Activated CD4-positive, alpha-beta T cell treated with anti-CD3 and anti-CD28 coated beads, Interleukin-2, amount 10 ng/mL, durations not matched to agents 24 days and 14 days (primary cell): Measurements from ENCODE around the gene FOXJ2. TPM values are rescaled to one million over a fixed set of nuclear protein-coding genes. Genes with fewer than 3 reads are reported as not detected.
"Not testable (repeated sequence)": the region's sequence is repeated elsewhere in the genome, so short reads cannot be mapped to it uniquely, and the experiment has no call there.

Experiments used
- DNase-seq: peaks from one replicate; pipeline ENCODE4 v3.0.0; 2022
- H3K27ac Mint-ChIP-seq: one replicate; pipeline ENCODE4 v1.8.0; 2022; ENCODE audit warnings: mild to moderate bottlenecking, mixed read lengths
- H3K27me3 Mint-ChIP-seq: one replicate; pipeline ENCODE4 v1.8.0; 2022; ENCODE audit warnings: mixed read lengths
- H3K36me3 Mint-ChIP-seq: one replicate; pipeline ENCODE4 v1.8.0; 2022; ENCODE audit warnings: low read depth, mild to moderate bottlenecking, mixed read lengths
- H3K4me1 Mint-ChIP-seq: one replicate; pipeline ENCODE4 v1.8.0; 2021; ENCODE audit warnings: mixed read lengths
- H3K4me3 Mint-ChIP-seq: one replicate; pipeline ENCODE4 v1.8.0; 2022; ENCODE audit warnings: mild to moderate bottlenecking, moderate library complexity, mixed read lengths
- H3K9me3 Mint-ChIP-seq: one replicate; pipeline ENCODE4 v1.8.0; 2021; ENCODE audit warnings: mixed read lengths
- intact Hi-C: fragments of 100-400 bp; cut with micrococcal nuclease; formaldehyde crosslinking; loops from one replicate; pipeline ENCODE4 v1.15.1; 2023
- total RNA-seq: library from RNA; stranded (reverse); gene quantifications from 2 replicates; pipeline ENCODE4 v1.2.3, GENCODE V29; 2022

FOXJ2 gene
- total RNA-seq, 1 donor from 2014 or later = 18.6 TPM

GRCh38 chr12:8012651-8013309, 19.7 kb upstream of the FOXJ2 start:
- intact Hi-C loops = no loop called here
- Mint-ChIP-seq H3K27ac (no peak overlapping the region), H3K4me3 (no peak overlapping the region), H3K27me3 (peaks cover 35% of the 10 kb centered on the region), H3K36me3 (no peaks in the 10 kb centered on the region), H3K4me1 (peaks cover 2% of the 10 kb centered on the region), H3K9me3 (no peaks in the 10 kb centered on the region)
- DNase-seq = no peak

GRCh38 chr12:8014836-8015235, 17.7 kb upstream of the FOXJ2 start:
- no peak for DNase-seq
- intact Hi-C loops = no loop called here
- Mint-ChIP-seq H3K27ac (no peak overlapping the region), H3K9me3 (no peaks in the 10 kb centered on the region), H3K27me3 (peaks cover 39% of the 10 kb centered on the region), H3K36me3 (no peaks in the 10 kb centered on the region), H3K4me1 (peaks cover 2% of the 10 kb centered on the region), H3K4me3 (no peak overlapping the region)

GRCh38 chr12:8018213-8018612, 14.3 kb upstream of the FOXJ2 start:
- DNase-seq, H3K4me3 Mint-ChIP-seq, H3K9me3 Mint-ChIP-seq, H3K27ac Mint-ChIP-seq, H3K36me3 Mint-ChIP-seq, H3K4me1 Mint-ChIP-seq, intact Hi-C loops: not testable (repeated sequence)
- peaks cover 34% of the 10 kb centered on the region for H3K27me3 Mint-ChIP-seq

GRCh38 chr12:8018666-8019581, 13.6 kb upstream of the FOXJ2 start:
- H3K4me3 Mint-ChIP-seq = peak overlapping the region; percentile 26
- no peaks in the 10 kb centered on the region for H3K9me3 Mint-ChIP-seq
- peak; percentile 59 for DNase-seq
- H3K4me1 Mint-ChIP-seq = peaks cover 2% of the 10 kb centered on the region
- intact Hi-C loops = no loop called here
- no peak overlapping the region for H3K27ac Mint-ChIP-seq
- H3K27me3 Mint-ChIP-seq = peaks cover 34% of the 10 kb centered on the region
- H3K36me3 Mint-ChIP-seq = no peaks in the 10 kb centered on the region

DNA sequence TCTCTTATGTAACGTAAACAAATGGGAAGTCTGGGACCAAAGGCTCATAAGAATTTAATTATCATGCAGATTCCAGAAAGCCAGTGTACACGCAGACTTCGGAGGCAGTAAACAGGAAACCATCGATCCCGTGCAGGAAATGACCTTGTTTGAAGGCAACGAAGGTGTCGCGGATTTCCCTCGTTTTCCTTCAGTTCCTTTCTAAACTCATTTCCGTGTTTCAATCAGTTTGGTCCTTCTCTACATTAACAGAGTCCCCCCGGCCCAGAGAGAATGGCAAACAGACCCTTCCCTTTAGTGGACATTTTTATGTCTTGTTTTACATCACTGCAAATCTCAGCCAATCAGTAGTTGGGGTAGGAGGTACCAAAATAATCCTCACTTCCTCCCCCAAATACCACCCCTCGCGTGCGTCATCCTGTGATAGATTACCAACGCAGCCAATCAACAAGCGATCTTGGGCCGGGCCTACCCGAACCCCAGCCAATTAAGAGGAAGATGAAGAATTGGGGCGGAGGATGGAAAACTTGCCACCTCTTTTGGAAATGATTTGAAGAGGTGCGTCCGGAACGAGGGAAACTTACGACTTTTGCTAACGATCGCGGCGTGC, 6.1 kb upstream of the FOXJ2 start:
- Mint-ChIP-seq H3K4me1 (peaks cover 18% of the 10 kb centered on the region), H3K4me3 (peak overlapping the region; percentile 91), H3K27me3 (no peaks in the 10 kb centered on the region), H3K9me3 (no peaks in the 10 kb centered on the region), H3K27ac (peak overlapping the region; percentile 100), H3K36me3 (peaks cover 6% of the 10 kb centered on the region)
- DNase-seq = peak; percentile 99
- intact Hi-C loops = loop anchor here (1.0 to 2.0 kb wide), 6 partner anchors 56 to 216 kb away; partner anchors contain the start of gene NECAP1

DNA sequence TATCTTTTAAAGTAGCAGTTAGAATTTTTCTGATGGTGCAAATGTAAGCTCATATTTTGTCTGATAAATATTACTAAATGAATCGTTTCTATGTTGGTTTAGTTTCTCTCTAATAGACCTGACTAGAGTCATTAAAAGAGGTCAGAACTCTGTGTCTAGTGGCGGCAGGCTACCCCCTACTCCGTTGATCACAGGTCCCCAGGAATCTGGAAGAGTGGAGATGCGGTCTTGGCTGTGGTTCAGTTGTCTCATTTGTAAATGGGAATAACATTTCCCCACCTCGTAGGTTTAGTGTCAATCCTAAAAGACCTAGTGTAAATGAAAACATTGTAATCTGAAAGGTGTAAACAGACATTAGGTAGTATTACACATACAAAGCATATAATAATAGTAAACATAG, 4.7 kb upstream of the FOXJ2 start:
- intact Hi-C loops = loop anchor here (1.0 to 2.0 kb wide), 5 partner anchors 38 to 215 kb away; no protein-coding TSS in a partner anchor
- no peak for DNase-seq
- Mint-ChIP-seq H3K9me3 (no peaks in the 10 kb centered on the region), H3K4me3 (peak overlapping the region; percentile 91), H3K27me3 (no peaks in the 10 kb centered on the region), H3K27ac (peak overlapping the region; percentile 100), H3K4me1 (peaks cover 22% of the 10 kb centered on the region), H3K36me3 (peaks cover 6% of the 10 kb centered on the region)

GRCh38 chr12:8028267-8028666, 4.2 kb upstream of the FOXJ2 start:
- Mint-ChIP-seq H3K9me3 (no peaks in the 10 kb centered on the region), H3K36me3 (peaks cover 6% of the 10 kb centered on the region), H3K4me1 (peaks cover 24% of the 10 kb centered on the region), H3K4me3 (no peak overlapping the region), H3K27me3 (no peaks in the 10 kb centered on the region), H3K27ac (no peak overlapping the region)
- intact Hi-C loops = no loop called here
- no peak for DNase-seq

DNA sequence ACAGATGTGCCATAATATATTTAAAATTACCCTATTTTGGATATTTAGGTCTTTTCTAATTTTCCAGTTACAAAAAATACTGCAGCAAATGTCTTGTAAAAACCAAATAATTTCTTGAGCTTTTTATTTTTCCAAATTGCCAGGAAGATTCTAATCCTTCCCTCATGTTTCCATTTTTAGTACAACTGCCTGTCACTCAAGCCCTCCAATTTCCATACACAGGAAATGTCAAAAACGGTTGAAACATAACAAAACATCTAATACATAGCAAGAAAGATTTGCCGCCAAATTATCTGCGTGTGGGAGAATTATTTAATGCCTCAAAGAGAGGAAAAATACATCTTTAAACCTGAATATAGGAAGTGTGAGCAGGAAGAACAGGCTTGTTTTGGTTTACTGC, 2.3 kb upstream of the FOXJ2 start:
- Mint-ChIP-seq H3K27me3 (no peaks in the 10 kb centered on the region), H3K27ac (no peak overlapping the region), H3K36me3 (peaks cover 6% of the 10 kb centered on the region), H3K9me3 (no peaks in the 10 kb centered on the region), H3K4me3 (no peak overlapping the region), H3K4me1 (peaks cover 43% of the 10 kb centered on the region)
- intact Hi-C loops = no loop called here
- no peak for DNase-seq

GRCh38 chr12:8031017-8031416, 1.5 kb upstream of the FOXJ2 start:
- peaks cover 48% of the 10 kb centered on the region for H3K4me1 Mint-ChIP-seq
- H3K36me3 Mint-ChIP-seq, H3K27me3 Mint-ChIP-seq, DNase-seq, H3K27ac Mint-ChIP-seq, H3K4me3 Mint-ChIP-seq, H3K9me3 Mint-ChIP-seq, intact Hi-C loops: not testable (repeated sequence)

DNA sequence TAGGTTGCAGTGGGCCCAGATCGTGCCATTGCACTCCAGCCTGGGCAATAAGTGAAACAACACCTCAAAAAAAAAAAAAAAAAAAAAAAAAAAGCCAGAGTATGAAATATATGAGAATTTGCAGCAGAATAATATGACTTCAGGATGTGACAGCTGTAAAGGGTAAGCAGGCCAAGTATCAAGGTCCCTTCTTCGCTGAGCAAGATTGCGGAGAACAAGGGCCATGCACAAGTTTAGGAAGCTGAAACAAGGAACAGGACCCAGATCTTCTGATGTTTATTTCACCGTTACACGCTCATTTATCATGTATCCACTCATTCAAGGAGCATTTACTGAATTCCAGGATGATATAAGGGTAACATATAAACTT, 659 bp upstream of the FOXJ2 start:
- intact Hi-C loops = loop anchor here (1.0 kb wide), 1 partner anchor 50 kb away; the partner anchor contains the start of gene NECAP1
- peaks cover 47% of the 10 kb centered on the region for H3K4me1 Mint-ChIP-seq
- peak overlapping the region; percentile 85 for H3K27ac Mint-ChIP-seq
- H3K4me3 Mint-ChIP-seq = peak overlapping the region; percentile 80
- H3K36me3 Mint-ChIP-seq = peaks cover 5% of the 10 kb centered on the region
- H3K9me3 Mint-ChIP-seq = no peaks in the 10 kb centered on the region
- peak; percentile 68 for DNase-seq
- H3K27me3 Mint-ChIP-seq = no peaks in the 10 kb centered on the region

DNA sequence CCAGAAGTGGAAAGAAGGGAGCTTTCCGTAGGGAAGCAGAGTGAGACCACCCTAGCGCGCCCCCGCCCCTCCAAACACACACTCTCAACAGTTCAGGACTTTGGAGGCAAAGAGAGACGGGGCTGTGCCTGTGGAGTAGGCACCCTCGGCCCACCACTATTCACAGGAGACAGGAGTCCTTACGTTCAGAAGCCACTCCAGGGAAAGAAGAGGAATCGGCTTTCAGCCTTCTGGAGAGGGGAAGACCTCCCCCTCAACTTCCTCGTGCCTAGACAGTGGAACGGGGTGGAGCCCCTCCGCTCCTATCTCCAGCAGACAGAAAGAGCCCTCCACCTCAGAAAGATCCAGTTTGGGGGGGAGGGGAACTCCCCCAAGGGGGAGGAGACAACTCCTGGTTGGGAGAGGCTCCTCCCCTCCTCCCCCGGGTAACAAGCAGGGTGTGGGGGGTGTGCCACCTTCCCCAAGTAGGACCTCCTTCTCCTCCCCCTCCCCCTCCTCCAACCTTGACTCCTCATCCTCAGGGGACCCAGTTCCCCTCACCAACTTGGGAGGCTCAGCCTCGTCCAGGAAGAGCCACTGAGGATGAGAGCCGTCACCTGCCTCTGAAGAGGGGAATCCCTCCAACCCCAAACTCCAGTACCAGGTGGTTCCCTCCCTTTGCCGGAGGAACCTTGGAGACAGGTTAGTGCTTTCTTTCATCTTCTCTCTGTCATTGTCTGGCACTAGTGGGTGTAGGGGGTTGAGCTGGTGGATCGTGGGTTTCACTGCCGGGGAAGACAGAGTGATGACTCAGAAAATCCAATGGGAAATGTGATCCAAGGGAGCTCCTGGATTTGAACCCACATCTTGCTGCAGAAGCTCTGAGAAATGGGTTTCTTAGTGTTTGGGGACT, 883 bp downstream of the FOXJ2 start:
- Mint-ChIP-seq H3K27me3 (no peaks in the 10 kb centered on the region), H3K4me3 (peak overlapping the region; percentile 88), H3K4me1 (peaks cover 53% of the 10 kb centered on the region), H3K27ac (peak overlapping the region; percentile 81), H3K36me3 (peaks cover 10% of the 10 kb centered on the region), H3K9me3 (no peaks in the 10 kb centered on the region)
- intact Hi-C loops = no loop called here
- peak; percentile 82 for DNase-seq

- Mint-ChIP-seq H3K4me3 (peak overlapping the region; percentile 88), H3K27me3 (no peaks in the 10 kb centered on the region), H3K36me3 (peaks cover 12% of the 10 kb centered on the region), H3K4me1 (peaks cover 61% of the 10 kb centered on the region), H3K27ac (peak overlapping the region; percentile 46), H3K9me3 (no peaks in the 10 kb centered on the region)
- DNase-seq = no peak
- intact Hi-C loops = no loop called here
These were observed 2.3 kb downstream of the FOXJ2 start for GRCh38 chr12:8034802-8035201.

DNA sequence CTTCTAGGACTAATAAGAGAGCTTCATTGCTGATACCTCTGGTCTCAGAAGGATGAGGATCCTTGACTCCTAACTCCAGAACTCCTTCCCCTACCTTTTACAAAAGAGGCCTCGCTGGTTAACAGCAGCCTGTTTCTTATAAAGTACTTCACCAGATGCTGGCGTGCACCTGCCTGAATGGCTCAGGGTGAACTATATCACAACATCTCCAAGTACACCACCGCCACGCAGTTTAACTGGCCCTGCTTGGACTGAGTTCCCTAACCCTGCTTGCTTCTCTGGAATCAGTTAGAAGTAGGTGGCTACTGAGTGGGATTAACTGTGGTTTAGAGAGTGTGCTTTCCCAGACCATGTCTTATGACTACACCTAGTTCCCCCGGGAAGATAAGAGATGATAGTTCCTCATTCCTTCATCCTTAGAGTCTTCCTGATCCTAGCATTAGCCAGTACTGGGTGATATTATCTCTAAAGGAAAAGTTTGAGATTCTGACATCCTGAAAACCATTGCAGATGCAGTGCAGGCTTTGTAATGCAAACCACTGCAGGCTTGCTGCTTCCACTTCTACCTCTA, 3.0 kb downstream of the FOXJ2 start:
- no peak for DNase-seq
- peaks cover 15% of the 10 kb centered on the region for H3K36me3 Mint-ChIP-seq
- H3K27ac Mint-ChIP-seq = no peak overlapping the region
- peaks cover 61% of the 10 kb centered on the region for H3K4me1 Mint-ChIP-seq
- intact Hi-C loops = no loop called here
- no peaks in the 10 kb centered on the region for H3K9me3 Mint-ChIP-seq
- no peak overlapping the region for H3K4me3 Mint-ChIP-seq
- H3K27me3 Mint-ChIP-seq = no peaks in the 10 kb centered on the region
